GM12875 (cell line): ENCODE results near the gene USP51.
"Not testable (repeated sequence)": the region's sequence is repeated elsewhere in the genome, so short reads cannot be mapped to it uniquely, and the experiment has no call there.

Experiments
- H3K4me3 ChIP-seq: one replicate; pipeline ENCODE4 v1.5.1; 2011; ENCODE audit warnings: low read depth, low read length, control low read depth
- CTCF ChIP-seq: IDR thresholded peaks from 2 replicates; pipeline ENCODE4 v1.5.1; 2011; ENCODE audit warnings: low read depth, mild to moderate bottlenecking, control low read depth, inconsistent platforms, low read length, moderate library complexity, borderline replicate concordance; ENCODE audit not compliant: insufficient read depth

The USP51 gene

GRCh38 chrX:55480390-55481062, 9.1 kb downstream of the USP51 start:
- TF ChIP-seq CTCF = no peak
- H3K4me3 ChIP-seq = no peak overlapping the region

DNA sequence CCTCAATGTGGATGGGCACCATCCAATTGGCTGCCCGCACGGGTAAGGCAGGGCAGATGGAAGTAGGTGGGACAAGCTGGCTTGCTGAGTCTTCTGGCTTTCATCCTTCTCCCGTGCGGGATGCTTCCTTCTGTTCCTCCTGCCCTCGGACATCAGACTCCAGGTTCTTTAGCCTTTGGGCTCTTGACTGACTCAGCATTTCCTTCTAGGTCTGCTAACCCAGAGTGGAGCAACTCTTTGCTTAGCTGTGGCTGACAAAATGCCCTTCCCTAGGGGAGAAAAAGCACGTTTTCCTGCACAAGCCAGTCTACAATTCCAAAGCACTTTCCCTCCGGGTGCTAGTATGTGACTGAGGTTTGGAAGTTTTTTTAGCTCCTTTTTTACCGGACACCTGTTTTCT, 9.7 kb downstream of the USP51 start:
- H3K4me3 ChIP-seq = not testable (repeated sequence)

GRCh38 chrX:55465791-55466190, 23.9 kb downstream of the USP51 start:
- H3K4me3 ChIP-seq = not testable (repeated sequence)

GRCh38 chrX:55465108-55465507, 24.5 kb downstream of the USP51 start:
- not testable (repeated sequence) for H3K4me3 ChIP-seq

DNA sequence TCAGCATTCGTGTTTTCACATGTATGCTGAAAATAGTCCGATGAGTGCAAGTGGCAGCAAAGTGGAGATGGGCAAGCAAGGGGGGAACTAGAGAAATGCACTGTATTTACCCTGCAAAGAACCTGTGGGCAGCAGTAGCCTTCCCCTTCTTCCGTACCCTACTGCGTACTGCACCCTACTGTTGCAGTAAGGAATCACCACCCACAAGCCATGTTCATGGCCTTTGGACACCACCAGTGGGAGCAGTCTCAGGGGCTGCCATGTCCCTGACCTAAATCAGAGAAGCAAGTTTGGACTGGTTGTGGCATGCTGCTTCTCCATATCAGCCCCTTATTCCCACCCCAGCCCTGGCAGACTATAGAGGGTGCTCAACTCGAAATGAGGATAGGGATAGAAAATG, 25.6 kb downstream of the USP51 start:
- H3K4me3 ChIP-seq = not testable (repeated sequence)

- not testable (repeated sequence) for H3K4me3 ChIP-seq
Observed at GRCh38 chrX:55459926-55460325, 29.7 kb downstream of the USP51 start.

GRCh38 chrX:55459426-55459825, 30.2 kb downstream of the USP51 start:
- H3K4me3 ChIP-seq = not testable (repeated sequence)

- H3K4me3 ChIP-seq = not testable (repeated sequence)
Observed at GRCh38 chrX:55455708-55456107, 33.9 kb downstream of the USP51 start.

- H3K4me3 ChIP-seq = peak overlapping the region; percentile 74
- TF ChIP-seq CTCF = no peak
Observed at GRCh38 chrX:55452833-55453124, 36.9 kb downstream of the USP51 start.

GRCh38 chrX:55451990-55452832, 37.4 kb downstream of the USP51 start, which contains the start of gene MAGEH1:
MAGEH1 (plus strand) TSS chrX:55452127; CDS start chrX:55452375, 248 bp downstream.
- no peak for TF ChIP-seq CTCF
- H3K4me3 ChIP-seq = peak within 1 kb of the TSS; percentile 74

GRCh38 chrX:55451626-55451989, 38.0 kb downstream of the USP51 start:
- no peak for TF ChIP-seq CTCF
- peak overlapping the region; percentile 74 for H3K4me3 ChIP-seq
